OCI-LY3 (cell line): Measurements from ENCODE around the gene TFPT.

ENCODE experiments used
- H2AFZ ChIP-seq: fragments of 200-600, 300-600 bp; shearing (Covaris generic); 2 replicates; pipeline ENCODE4 v1.6.0; 2014; ENCODE audit warnings: antibody characterized with exemption, low read depth, low read length
- H3K27ac ChIP-seq: fragments of 200-600, 300-600 bp; sonication (generic); 2 replicates; pipeline ENCODE4 v1.5.1; 2014; ENCODE audit warnings: mild to moderate bottlenecking, low read length, moderate library complexity, mixed read lengths
- H3K27me3 ChIP-seq: fragments of 200-600, 300-600 bp; sonication (generic); 2 replicates; pipeline ENCODE4 v1.6.1; 2014; ENCODE audit warnings: low read depth, low read length, mixed read lengths
- H3K36me3 ChIP-seq: fragments of 200-600, 300-600 bp; sonication (generic); replicated peaks from 2 replicates; pipeline ENCODE3; 2014; ENCODE audit warnings: low read depth, low read length, mixed read lengths
- H3K4me1 ChIP-seq: fragments of 300-600, 200-600 bp; sonication (generic); 2 replicates; pipeline ENCODE4 v1.6.1; 2014; ENCODE audit warnings: low read length, mixed read lengths
- H3K4me2 ChIP-seq: fragments of 200-600, 300-600 bp; sonication (generic); 2 replicates; pipeline ENCODE4 v1.6.1; 2014; ENCODE audit warnings: low read length, mixed read lengths
- H3K4me3 ChIP-seq: fragments of 300-600, 200-600 bp; sonication (generic); 2 replicates; pipeline ENCODE4 v1.5.1; 2014; ENCODE audit warnings: antibody characterized with exemption, mild to moderate bottlenecking, low read length, moderate library complexity
- H3K79me2 ChIP-seq: fragments of 300-600, 200-600 bp; shearing (Covaris generic); 2 replicates; pipeline ENCODE4 v1.6.1; 2014; ENCODE audit warnings: mild to moderate bottlenecking, low read length, mixed read lengths
- H3K9ac ChIP-seq: fragments of 300-600, 200-600 bp; shearing (Covaris generic); 2 replicates; pipeline ENCODE4 v1.6.0; 2014; ENCODE audit warnings: mild to moderate bottlenecking, low read length, moderate library complexity
- H3K9me3 ChIP-seq: fragments of 200-600, 300-600 bp; shearing (Covaris generic); 2 replicates; pipeline ENCODE4 v1.6.1; 2014; ENCODE audit warnings: low read length, mixed read lengths; ENCODE audit not compliant: insufficient read depth
- H4K20me1 ChIP-seq: fragments of 200-600, 300-600 bp; sonication (generic); 2 replicates; pipeline ENCODE4 v1.6.1; 2016; ENCODE audit warnings: low read length, mixed read lengths; ENCODE audit not compliant: insufficient read depth
- EZH2phosphoT487 ChIP-seq: fragments of 200-600 bp; shearing (Covaris generic); IDR thresholded peaks from 2 replicates; pipeline ENCODE4 v1.6.1; 2018; ENCODE audit warnings: antibody characterized with exemption, mixed run types, low read depth
- TF ChIP-seq, protein P1 (sequence below): fragments of 200-600, 300-600 bp; sonication (generic); IDR thresholded peaks from 2 replicates; pipeline ENCODE4 v1.5.1; 2014; ENCODE audit warnings: antibody characterized with exemption, low read length, low read depth

TFPT gene

DNA sequence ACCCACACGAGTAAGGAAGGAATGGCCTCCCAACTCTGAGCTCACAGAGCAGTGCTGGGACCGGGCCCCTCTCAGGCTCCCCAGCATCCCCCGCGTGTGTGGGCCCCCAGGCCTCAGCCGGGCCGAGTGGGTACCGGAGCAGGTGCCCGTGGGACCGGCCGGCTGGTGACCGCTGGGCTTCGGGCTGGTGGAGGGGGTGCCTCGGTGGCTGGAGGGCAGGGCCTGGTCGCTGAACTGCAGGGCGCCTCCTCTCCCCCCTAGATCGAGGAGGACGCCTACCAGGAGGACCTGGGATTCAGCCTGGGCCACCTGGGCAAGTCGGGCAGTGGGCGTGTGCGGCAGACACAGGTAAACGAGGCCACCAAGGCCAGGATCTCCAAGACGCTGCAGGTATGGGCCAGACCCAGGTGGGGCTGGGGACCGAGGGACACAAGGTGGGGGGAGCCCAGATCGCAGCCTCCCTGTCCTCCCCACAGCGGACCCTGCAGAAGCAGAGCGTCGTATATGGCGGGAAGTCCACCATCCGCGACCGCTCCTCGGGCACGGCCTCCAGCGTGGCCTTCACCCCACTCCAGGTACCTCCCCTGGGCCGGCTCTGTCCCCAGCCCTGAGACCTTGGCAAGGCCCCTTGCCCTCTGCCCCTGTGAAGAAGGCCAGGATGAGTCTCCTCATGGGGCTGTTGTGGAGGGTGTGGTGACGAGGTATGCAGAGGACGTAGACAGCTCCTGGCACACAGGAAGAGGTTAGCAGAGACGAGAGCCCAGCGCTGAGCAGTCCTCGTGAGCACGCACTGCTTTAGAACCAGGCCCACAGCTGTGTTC lies 13.5 kb upstream of the TFPT start:
- H3K36me3 ChIP-seq, result peaks cover 44% of the 10 kb centered on the region
- H3K79me2 ChIP-seq, result no peaks in the 10 kb centered on the region
- H3K4me3 ChIP-seq, result no peak overlapping the region
- no peak overlapping the region for H3K4me2 ChIP-seq
- H3K27me3 ChIP-seq, result no peaks in the 10 kb centered on the region
- H3K9ac ChIP-seq, result no peak overlapping the region
- H3K9me3 ChIP-seq, result no peaks in the 10 kb centered on the region
- H3K4me1 ChIP-seq, result no peaks in the 10 kb centered on the region
- no peak overlapping the region for H3K27ac ChIP-seq
- no peaks in the 10 kb centered on the region for H4K20me1 ChIP-seq
- H2AFZ ChIP-seq, result no peak overlapping the region
- TF ChIP-seq, protein P1, sequence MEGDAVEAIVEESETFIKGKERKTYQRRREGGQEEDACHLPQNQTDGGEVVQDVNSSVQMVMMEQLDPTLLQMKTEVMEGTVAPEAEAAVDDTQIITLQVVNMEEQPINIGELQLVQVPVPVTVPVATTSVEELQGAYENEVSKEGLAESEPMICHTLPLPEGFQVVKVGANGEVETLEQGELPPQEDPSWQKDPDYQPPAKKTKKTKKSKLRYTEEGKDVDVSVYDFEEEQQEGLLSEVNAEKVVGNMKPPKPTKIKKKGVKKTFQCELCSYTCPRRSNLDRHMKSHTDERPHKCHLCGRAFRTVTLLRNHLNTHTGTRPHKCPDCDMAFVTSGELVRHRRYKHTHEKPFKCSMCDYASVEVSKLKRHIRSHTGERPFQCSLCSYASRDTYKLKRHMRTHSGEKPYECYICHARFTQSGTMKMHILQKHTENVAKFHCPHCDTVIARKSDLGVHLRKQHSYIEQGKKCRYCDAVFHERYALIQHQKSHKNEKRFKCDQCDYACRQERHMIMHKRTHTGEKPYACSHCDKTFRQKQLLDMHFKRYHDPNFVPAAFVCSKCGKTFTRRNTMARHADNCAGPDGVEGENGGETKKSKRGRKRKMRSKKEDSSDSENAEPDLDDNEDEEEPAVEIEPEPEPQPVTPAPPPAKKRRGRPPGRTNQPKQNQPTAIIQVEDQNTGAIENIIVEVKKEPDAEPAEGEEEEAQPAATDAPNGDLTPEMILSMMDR, result no peak
- TF ChIP-seq EZH2phosphoT487, result no peak

DNA sequence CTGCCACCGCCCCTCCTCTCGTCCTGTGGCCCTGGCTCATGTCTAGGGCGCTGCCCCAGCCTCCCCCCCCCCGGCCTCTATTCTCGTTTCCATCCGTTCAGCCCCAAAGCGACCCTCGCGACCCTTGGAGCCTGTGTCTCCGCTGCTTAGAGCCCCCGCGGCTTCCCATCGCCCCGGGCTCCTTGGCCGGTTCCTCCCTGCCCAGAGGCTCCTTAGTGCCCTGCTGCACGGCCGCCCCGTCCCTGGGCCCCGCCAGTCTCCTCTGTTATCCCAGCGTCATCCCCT lies 12.9 kb upstream of the TFPT start:
- H3K9ac ChIP-seq, result no peak overlapping the region
- no peak overlapping the region for H3K4me3 ChIP-seq
- no peak overlapping the region for H2AFZ ChIP-seq
- H4K20me1 ChIP-seq, result no peaks in the 10 kb centered on the region
- H3K4me2 ChIP-seq, result no peak overlapping the region
- no peaks in the 10 kb centered on the region for H3K9me3 ChIP-seq
- TF ChIP-seq, protein P1, result no peak
- TF ChIP-seq EZH2phosphoT487, result no peak
- peaks cover 46% of the 10 kb centered on the region for H3K36me3 ChIP-seq
- no peaks in the 10 kb centered on the region for H3K27me3 ChIP-seq
- H3K27ac ChIP-seq, result no peak overlapping the region
- no peaks in the 10 kb centered on the region for H3K4me1 ChIP-seq
- H3K79me2 ChIP-seq, result no peaks in the 10 kb centered on the region

GRCh38 chr19:54127688-54128440 lies 12.4 kb upstream of the TFPT start:
- Histone ChIP-seq H3K27ac (no peak overlapping the region), H3K9me3 (no peaks in the 10 kb centered on the region), H3K27me3 (no peaks in the 10 kb centered on the region), H3K4me3 (no peak overlapping the region), H3K4me2 (no peak overlapping the region), H3K79me2 (no peaks in the 10 kb centered on the region), H3K4me1 (no peaks in the 10 kb centered on the region), H3K9ac (no peak overlapping the region), H3K36me3 (peaks cover 51% of the 10 kb centered on the region), H2AFZ (no peak overlapping the region), H4K20me1 (no peaks in the 10 kb centered on the region)
- TF ChIP-seq, protein P1, result no peak
- TF ChIP-seq EZH2phosphoT487, result no peak

GRCh38 chr19:54125713-54126112 lies 10.3 kb upstream of the TFPT start:
- no peak overlapping the region for H3K9ac ChIP-seq
- no peaks in the 10 kb centered on the region for H3K9me3 ChIP-seq
- no peaks in the 10 kb centered on the region for H3K27me3 ChIP-seq
- TF ChIP-seq, protein P1, result no peak
- no peaks in the 10 kb centered on the region for H3K4me1 ChIP-seq
- H3K27ac ChIP-seq, result no peak overlapping the region
- no peak overlapping the region for H3K4me3 ChIP-seq
- no peaks in the 10 kb centered on the region for H4K20me1 ChIP-seq
- H2AFZ ChIP-seq, result no peak overlapping the region
- no peak overlapping the region for H3K4me2 ChIP-seq
- peaks cover 59% of the 10 kb centered on the region for H3K36me3 ChIP-seq
- H3K79me2 ChIP-seq, result no peaks in the 10 kb centered on the region
